Ovary (tissue), 9 donors: ENCODE results near the gene HP1BP3. TPM values are rescaled to one million over a fixed set of nuclear protein-coding genes. Genes with fewer than 3 reads are reported as not detected.

Experiments
- DNase-seq, 5 donors: peaks; one replicate each; pipeline ENCODE4 v3.0.0-alpha.2; 2019 to 2020
- H3K27ac ChIP-seq, 2 donors: fragments of 200-600 bp; one replicate each; pipeline versions ENCODE4 v1.5.1 to v1.8.0; 2019 to 2022
- H3K27me3 ChIP-seq: fragments of 200-600 bp; one replicate; pipeline ENCODE4 v1.8.0; 2022
- H3K36me3 ChIP-seq: fragments of 200-600 bp; sonication (generic); one replicate; pipeline ENCODE4 v1.5.1; 2019
- H3K4me1 ChIP-seq: one replicate; pipeline ENCODE4 v1.8.1; 2013; ENCODE audit warnings: mild to moderate bottlenecking, moderate library complexity; ENCODE audit not compliant: insufficient read depth
- H3K4me3 ChIP-seq: fragments of 200-600 bp; sonication (generic); one replicate; pipeline ENCODE4 v1.5.1; 2017
- H3K9me3 ChIP-seq, 2 donors: fragments of 200-600 bp in 1 of 2; sonication (generic) in 1 of 2; one replicate each; pipeline versions ENCODE4 v1.5.1 to v1.8.1; 2013 to 2019; ENCODE audit warnings: mild to moderate bottlenecking in 1 of 2, moderate library complexity in 1 of 2
- EP300 ChIP-seq: sonication (generic); formaldehyde crosslinking; IDR thresholded peaks from one replicate; pipeline ENCODE4 v1.6.1; 2017; ENCODE audit warnings: antibody characterized with exemption
- POLR2A ChIP-seq: fragments of 450-650 bp; IDR thresholded peaks from one replicate; pipeline ENCODE4 v1.6.1; 2017; ENCODE audit warnings: antibody characterized with exemption, mild to moderate bottlenecking, moderate library complexity
- WGBS, 3 donors: extraction: QIAGEN DNeasy Blood & Tissue Kit in 1 of 3; methylation state at CpG; one replicate each; pipeline versions ENCODE4 v1.1.5 to v1.1.7; 2013 to 2017; 5-methylcytosine and 5-hydroxymethylcytosine counted together
- intact Hi-C, 4 donors: fragments of 100-400 bp; cut with DNase I; formaldehyde crosslinking; loops; one replicate each; pipeline versions ENCODE4 v1.11.0 to v1.15.1; 2022 to 2023
- polyA plus RNA-seq, 2 donors: library from polyadenylated mRNA; stranded (reverse); fragments of 200-250 nt in 1 of 2; fragments of 350-450 nt in 1 of 2; fragmentation: Illumina TruSeq in 1 of 2; extraction: RNeasy Lipid Tissue Mini Kit (QIAGEN cat#74804) in 1 of 2; gene quantifications; one replicate each; pipeline ENCODE4 v1.2.3, GENCODE V29; 2013 to 2014
- total RNA-seq, 7 donors: library from RNA; depleted of rRNA in 2 of 7; stranded (reverse); fragments of >200 nt in 2 of 7; fragmentation: NEBNext Ultra II Directional in 3 of 7; extraction: Animal tissue kit (Norgen Biotek cat#: 25700) in 3 of 7; gene quantifications; one replicate each; pipeline versions ENCODE4 v1.1.0 to v1.2.4, GENCODE V29; 2016 to 2023
- TF ChIP-seq, protein P1 (sequence below), 3 donors: fragments of 450-650 bp in 2 of 3; fragments of 200-600 bp in 1 of 3; IDR thresholded peaks; one replicate each; pipeline versions ENCODE4 v1.5.1 to v1.8.0; 2016 to 2022; ENCODE audit warnings: antibody characterized with exemption in 3 of 3, mild to moderate bottlenecking in 1 of 3
- donor health status: DM: no; HTN: no; CAD: no; lungs with moderate emphysema.
- donor health status: DM: no; HTN: no; CAD: no.
- donor health status: Bipolar disorder and iron deficiency.
- donor health status: DM: yes; HTN: yes; CAD: no.
- donor health status: DM: no; HTN: no; CAD: no.
- donor health status: DM: yes; HTN: yes; CAD: no.

The HP1BP3 gene
- total and polyA plus RNA-seq, 9 donors = 162 to 302 (median 211) TPM

DNA sequence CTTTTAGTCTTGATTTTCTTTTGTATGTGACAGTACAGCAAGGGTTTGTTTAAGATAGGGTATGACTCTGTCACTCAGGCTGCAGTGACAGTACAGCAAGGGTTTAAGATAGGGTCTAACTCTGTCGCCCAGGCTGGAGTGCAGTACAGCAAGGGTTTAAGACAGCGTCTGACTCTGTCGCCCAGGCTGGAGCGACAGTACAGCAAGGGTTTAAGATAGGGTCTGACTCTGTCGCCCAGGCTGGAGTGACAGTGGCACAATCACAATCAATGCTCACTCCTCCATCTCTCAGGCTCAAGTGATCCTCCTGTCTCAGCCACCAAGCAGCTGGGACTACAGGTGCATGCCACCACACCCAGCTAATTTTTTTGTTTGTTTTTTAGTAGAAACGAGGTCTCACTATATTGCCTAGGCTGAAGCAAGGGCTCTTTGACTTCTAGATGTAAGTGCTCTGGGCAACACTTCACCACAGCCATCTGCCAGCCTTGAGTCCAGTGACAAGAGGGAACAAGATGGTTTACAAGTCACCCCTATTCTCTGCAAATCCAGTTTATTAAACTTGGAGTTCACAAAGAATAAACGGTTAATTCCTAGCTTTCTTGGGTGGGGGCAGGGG lies 53.6 kb downstream of the HP1BP3 start:
- WGBS, 3 donors = 17 to 26% (median 20%) methylated on average over 7 of the region's 7 CpGs
- intact Hi-C loops = no loop called here
- no peaks in the 10 kb centered on the region for H3K27me3 ChIP-seq
- H3K4me1 ChIP-seq = peaks cover 7% of the 10 kb centered on the region
- TF ChIP-seq POLR2A (no peak), EP300 (no peak)
- TF ChIP-seq, protein P1, sequence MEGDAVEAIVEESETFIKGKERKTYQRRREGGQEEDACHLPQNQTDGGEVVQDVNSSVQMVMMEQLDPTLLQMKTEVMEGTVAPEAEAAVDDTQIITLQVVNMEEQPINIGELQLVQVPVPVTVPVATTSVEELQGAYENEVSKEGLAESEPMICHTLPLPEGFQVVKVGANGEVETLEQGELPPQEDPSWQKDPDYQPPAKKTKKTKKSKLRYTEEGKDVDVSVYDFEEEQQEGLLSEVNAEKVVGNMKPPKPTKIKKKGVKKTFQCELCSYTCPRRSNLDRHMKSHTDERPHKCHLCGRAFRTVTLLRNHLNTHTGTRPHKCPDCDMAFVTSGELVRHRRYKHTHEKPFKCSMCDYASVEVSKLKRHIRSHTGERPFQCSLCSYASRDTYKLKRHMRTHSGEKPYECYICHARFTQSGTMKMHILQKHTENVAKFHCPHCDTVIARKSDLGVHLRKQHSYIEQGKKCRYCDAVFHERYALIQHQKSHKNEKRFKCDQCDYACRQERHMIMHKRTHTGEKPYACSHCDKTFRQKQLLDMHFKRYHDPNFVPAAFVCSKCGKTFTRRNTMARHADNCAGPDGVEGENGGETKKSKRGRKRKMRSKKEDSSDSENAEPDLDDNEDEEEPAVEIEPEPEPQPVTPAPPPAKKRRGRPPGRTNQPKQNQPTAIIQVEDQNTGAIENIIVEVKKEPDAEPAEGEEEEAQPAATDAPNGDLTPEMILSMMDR (IDR thresholded peaks at IDR 0.05) = no peak
- H3K4me3 ChIP-seq = peak overlapping the region; percentile 36
- H3K27ac ChIP-seq = peak overlapping the region; percentile 47 to 84
- DNase-seq = no peak
- no peaks in the 10 kb centered on the region for H3K9me3 ChIP-seq
- H3K36me3 ChIP-seq = no peaks in the 10 kb centered on the region

DNA sequence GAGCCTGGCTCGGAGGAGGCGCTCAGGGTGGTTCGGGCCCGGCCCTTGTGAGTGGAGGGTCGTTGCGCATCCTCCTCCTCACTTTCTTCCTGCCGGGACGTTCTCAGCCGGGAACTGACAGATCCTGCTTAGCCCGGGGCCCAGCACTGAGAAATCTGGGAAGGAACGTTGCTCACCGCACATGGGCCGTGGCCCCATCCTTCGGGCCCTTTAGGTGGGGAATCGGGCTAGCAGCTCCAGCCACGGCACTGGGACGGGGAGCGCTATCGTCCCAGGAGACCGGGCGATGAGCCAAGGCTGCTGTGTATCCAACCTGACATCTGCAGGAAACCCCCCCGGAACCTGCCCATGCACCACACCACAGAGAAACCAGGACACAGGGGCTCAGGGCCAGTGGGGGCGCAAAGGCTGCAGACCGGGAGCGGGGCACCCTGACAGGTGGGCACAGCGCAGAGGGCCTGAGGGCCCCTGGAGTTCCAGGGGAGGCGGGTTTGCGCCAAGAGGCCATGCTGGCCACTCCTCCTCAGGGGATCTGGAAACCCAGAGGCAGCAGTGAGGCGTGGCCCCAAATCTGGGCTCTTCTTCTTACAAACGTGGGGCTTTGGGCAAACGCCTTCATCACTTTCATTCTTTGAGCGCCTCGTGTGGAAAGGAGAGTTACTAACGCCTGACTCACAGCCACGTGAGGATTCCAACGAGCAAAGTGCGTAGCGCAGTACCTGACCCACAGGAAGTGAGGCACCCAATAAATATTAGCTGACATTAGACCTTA lies 54.3 kb downstream of the HP1BP3 start, which contains the start of gene SH2D5:
SH2D5 (minus strand) TSS at position 116 of the 772 bp plus-strand sequence. CDS start 4,659 bp downstream, outside the sequence.
- H3K27ac ChIP-seq = peak within 1 kb of the TSS; percentile 47 to 86
- H3K36me3 ChIP-seq = no peaks in the 10 kb centered on the region
- no peaks in the 10 kb centered on the region for H3K27me3 ChIP-seq
- peak; percentile 75 to 89 (median 81) for DNase-seq
- H3K4me3 ChIP-seq = peak within 1 kb of the TSS; percentile 36
- no peaks in the 10 kb centered on the region for H3K9me3 ChIP-seq
- no peak for TF ChIP-seq EP300
- TF ChIP-seq, protein P1 (IDR thresholded peaks at IDR 0.05) = peak; percentile 17 to 71 (median 70)
- H3K4me1 ChIP-seq = peaks cover 7% of the 10 kb centered on the region
- 0 to 1% (median 1%) methylated on average over 33 to 38 of the region's 38 CpGs for WGBS, 3 donors
- intact Hi-C loops = no loop called here

DNA sequence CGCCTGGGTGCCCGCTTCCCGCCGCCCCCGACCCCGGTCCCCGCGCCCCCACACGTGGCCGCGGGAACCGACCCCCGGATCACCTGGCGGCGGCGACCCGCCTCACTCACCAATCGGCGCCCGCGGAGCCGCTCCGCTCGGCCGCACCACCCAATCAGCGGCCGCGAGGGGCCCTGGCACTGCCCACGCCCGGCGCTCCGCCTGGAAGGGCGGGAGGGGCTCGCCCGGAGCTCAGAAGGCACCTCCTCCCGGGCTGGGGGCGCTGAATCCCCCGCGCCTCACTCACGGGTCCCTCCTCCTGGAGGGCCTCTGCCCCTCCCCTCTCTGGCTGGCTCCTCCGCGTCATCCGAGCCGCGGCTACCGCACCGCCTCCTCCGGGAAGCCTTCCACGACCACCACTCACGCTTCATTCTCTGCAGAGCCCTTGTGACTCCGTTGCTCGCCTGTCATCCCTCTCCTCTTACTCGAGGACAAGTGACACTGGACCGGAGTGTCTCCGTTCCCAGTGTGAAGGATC lies 55.0 kb downstream of the HP1BP3 start:
- TF ChIP-seq EP300 = no peak
- TF ChIP-seq, protein P1 (IDR thresholded peaks at IDR 0.05) = no peak
- H3K4me3 ChIP-seq = peak overlapping the region; percentile 36
- H3K9me3 ChIP-seq = no peaks in the 10 kb centered on the region
- H3K4me1 ChIP-seq = peaks cover 7% of the 10 kb centered on the region
- peak; percentile 59 to 77 (median 64) for DNase-seq
- 1% methylated on average over 19 to 55 of the region's 55 CpGs for WGBS, 3 donors
- peak overlapping the region in 1 of 2 donors; percentile 86 for H3K27ac ChIP-seq
- intact Hi-C loops = no loop called here
- no peaks in the 10 kb centered on the region for H3K27me3 ChIP-seq
- H3K36me3 ChIP-seq = no peaks in the 10 kb centered on the region

DNA sequence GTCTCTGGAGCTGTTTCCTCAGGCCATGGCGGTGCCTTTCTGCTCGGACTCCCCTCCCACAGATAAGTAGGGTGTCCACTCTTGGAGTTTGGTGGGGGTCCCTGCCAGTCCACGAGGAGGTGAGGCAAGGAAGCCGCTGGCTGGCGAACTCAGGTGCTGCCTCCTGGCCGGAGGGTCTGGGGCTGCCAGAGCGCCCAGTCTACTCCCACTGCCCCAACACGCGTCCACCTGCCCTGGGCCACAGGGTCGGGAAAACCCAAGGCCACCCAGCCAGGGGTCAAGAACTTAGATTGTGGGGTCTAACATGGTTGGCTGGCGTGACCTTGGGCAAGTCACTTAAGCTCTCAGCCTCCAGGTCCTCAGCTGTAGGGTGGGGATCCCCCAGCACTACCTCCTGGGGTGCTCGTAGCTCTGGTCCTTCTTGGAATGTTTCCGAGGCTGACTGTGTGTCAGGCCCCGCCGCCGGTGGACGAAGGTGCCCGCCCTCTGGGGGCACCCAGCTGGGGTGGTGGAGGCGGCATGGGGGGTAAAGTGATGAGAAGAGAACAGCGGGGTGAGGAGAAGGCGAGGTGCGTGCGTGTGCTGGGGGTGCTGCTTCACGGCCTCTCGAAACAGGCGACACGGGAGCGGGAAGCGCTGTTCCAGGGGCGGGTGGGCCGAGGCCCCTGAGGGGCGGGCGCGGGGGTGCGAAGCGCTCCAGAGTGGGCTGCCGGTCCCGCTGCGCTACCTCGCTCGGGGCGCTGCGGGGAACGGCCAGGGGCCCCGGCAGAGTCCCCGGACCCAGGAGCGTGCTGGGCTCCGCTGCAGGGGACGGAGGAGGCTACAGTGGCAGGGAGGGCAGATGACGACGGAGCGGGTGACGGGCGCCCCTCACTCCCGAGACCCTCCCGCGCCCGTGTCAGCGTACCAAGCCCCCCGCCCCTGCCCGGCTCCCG lies 55.8 kb downstream of the HP1BP3 start:
- Histone ChIP-seq H3K4me1 (peaks cover 7% of the 10 kb centered on the region), H3K9me3 (no peaks in the 10 kb centered on the region), H3K4me3 (peak overlapping the region; percentile 36), H3K27ac (peak overlapping the region in 1 of 2 donors; percentile 86), H3K36me3 (no peaks in the 10 kb centered on the region), H3K27me3 (no peaks in the 10 kb centered on the region)
- DNase-seq = no peak
- TF ChIP-seq POLR2A (no peak), EP300 (no peak)
- TF ChIP-seq, protein P1 (IDR thresholded peaks at IDR 0.05) = no peak
- intact Hi-C loops = no loop called here
- WGBS, 3 donors = 9 to 29% (median 16%) methylated on average over 32 to 62 of the region's 62 CpGs
